ENCODE measurements around the gene FABP3. TPM values are rescaled to one million over a fixed set of nuclear protein-coding genes. Genes with fewer than 3 reads are reported as not detected.

FABP3 gene
- polyA plus RNA-seq, 1 donor from 2014 or later: 7.1 TPM

DNA sequence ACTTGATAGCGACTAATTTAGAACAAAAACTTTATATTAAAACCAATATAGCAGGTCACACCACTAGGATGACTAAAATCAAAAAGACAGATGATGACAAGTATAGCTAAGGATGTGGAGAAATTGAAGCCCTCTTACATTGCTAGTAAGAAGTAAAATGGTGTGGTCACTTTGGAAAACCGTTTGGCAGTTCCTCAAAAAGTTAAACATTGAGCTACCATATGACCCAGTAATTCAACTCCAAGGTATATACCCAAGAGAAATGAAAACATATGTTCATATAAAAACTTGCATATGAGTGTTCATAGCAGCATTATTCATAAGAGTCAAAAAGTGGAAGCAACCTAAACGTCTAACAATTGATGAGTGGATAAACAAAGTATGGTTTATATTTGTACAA lies 27.1 kb upstream of the FABP3 start:
- Histone ChIP-seq H3K4me3 (ENCODE audit: low read length) (no peak overlapping the region), H3K36me3 (ENCODE audit: insufficient read depth, low read length) (no peaks in the 10 kb centered on the region), H3K4me2 (ENCODE audit: low read length) (no peak overlapping the region)

DNA sequence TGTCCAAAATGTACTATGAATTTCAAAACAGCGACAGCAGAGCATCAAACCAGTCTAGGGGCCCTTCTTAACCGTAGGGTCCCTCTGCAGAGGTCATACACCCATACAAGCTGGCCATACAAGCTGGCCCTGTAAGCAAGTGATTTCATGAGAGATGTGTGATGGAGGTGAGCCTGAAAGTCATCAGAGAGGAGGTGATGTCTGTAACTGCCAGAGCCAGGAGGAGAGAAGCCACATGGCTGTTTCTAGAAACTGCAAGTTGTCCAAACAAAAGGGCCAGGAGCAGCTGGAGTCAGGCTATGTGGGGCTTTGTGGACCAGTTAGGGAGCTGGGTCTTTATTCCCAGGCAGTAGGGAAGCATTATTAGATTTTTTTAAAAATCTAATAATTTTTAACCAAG lies 25.4 kb upstream of the FABP3 start:
- H3K9me2 ChIP-seq (ENCODE audit: insufficient read depth, low read length): no peaks in the 10 kb centered on the region
- no peak overlapping the region for H3K4me2 ChIP-seq (ENCODE audit: low read length)
- no peaks in the 10 kb centered on the region for H4K20me1 ChIP-seq (ENCODE audit: insufficient read depth)
- H3K4me3 ChIP-seq (ENCODE audit: low read length): no peak overlapping the region
- no peak overlapping the region for H3K9ac ChIP-seq (ENCODE audit: low read length)
- H3K79me2 ChIP-seq (replicated peaks; ENCODE audit: insufficient read depth, low read length): no peaks in the 10 kb centered on the region
- no peak for TF ChIP-seq POLR2AphosphoS5 (IDR thresholded peaks at IDR 0.05)
- TF ChIP-seq, protein P1, sequence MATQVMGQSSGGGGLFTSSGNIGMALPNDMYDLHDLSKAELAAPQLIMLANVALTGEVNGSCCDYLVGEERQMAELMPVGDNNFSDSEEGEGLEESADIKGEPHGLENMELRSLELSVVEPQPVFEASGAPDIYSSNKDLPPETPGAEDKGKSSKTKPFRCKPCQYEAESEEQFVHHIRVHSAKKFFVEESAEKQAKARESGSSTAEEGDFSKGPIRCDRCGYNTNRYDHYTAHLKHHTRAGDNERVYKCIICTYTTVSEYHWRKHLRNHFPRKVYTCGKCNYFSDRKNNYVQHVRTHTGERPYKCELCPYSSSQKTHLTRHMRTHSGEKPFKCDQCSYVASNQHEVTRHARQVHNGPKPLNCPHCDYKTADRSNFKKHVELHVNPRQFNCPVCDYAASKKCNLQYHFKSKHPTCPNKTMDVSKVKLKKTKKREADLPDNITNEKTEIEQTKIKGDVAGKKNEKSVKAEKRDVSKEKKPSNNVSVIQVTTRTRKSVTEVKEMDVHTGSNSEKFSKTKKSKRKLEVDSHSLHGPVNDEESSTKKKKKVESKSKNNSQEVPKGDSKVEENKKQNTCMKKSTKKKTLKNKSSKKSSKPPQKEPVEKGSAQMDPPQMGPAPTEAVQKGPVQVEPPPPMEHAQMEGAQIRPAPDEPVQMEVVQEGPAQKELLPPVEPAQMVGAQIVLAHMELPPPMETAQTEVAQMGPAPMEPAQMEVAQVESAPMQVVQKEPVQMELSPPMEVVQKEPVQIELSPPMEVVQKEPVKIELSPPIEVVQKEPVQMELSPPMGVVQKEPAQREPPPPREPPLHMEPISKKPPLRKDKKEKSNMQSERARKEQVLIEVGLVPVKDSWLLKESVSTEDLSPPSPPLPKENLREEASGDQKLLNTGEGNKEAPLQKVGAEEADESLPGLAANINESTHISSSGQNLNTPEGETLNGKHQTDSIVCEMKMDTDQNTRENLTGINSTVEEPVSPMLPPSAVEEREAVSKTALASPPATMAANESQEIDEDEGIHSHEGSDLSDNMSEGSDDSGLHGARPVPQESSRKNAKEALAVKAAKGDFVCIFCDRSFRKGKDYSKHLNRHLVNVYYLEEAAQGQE (IDR thresholded peaks at IDR 0.05; ENCODE audit: borderline replicate concordance): no peak
- no peak for TF ChIP-seq RAD21 (conservative IDR thresholded peaks at IDR 0.05)
- TF ChIP-seq EP300 (conservative IDR thresholded peaks at IDR 0.05; ENCODE audit: poor library complexity, severe bottlenecking): no peak
- TF ChIP-seq SMC3 (conservative IDR thresholded peaks at IDR 0.05; ENCODE audit: poor library complexity): no peak
- no peak for TF ChIP-seq EZH2 (IDR thresholded peaks at IDR 0.05; ENCODE audit: borderline replicate concordance, insufficient read depth, low read length, poor library complexity, severe bottlenecking)
- TF ChIP-seq, protein P2, sequence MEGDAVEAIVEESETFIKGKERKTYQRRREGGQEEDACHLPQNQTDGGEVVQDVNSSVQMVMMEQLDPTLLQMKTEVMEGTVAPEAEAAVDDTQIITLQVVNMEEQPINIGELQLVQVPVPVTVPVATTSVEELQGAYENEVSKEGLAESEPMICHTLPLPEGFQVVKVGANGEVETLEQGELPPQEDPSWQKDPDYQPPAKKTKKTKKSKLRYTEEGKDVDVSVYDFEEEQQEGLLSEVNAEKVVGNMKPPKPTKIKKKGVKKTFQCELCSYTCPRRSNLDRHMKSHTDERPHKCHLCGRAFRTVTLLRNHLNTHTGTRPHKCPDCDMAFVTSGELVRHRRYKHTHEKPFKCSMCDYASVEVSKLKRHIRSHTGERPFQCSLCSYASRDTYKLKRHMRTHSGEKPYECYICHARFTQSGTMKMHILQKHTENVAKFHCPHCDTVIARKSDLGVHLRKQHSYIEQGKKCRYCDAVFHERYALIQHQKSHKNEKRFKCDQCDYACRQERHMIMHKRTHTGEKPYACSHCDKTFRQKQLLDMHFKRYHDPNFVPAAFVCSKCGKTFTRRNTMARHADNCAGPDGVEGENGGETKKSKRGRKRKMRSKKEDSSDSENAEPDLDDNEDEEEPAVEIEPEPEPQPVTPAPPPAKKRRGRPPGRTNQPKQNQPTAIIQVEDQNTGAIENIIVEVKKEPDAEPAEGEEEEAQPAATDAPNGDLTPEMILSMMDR (IDR thresholded peaks at IDR 0.05; ENCODE audit: poor library complexity, severe bottlenecking): no peak
- TF ChIP-seq TAF1 (IDR thresholded peaks at IDR 0.05; ENCODE audit: low read depth): no peak
- TF ChIP-seq MXI1 (conservative IDR thresholded peaks at IDR 0.05; ENCODE audit: poor library complexity, severe bottlenecking): no peak
- no peaks in the 10 kb centered on the region for H3K9me3 ChIP-seq (ENCODE audit: low read length)
- no peaks in the 10 kb centered on the region for H3K36me3 ChIP-seq (ENCODE audit: insufficient read depth, low read length)
- H2AFZ ChIP-seq (ENCODE audit: low read depth, low read length): no peak overlapping the region
- no peaks in the 10 kb centered on the region for H3F3A ChIP-seq (ENCODE audit: insufficient read depth, low read length, poor library complexity, severe bottlenecking)
- no peaks in the 10 kb centered on the region for H3K27me3 ChIP-seq (ENCODE audit: insufficient read depth, low read depth, low read length)
- H3K27ac ChIP-seq (ENCODE audit: low read length): no peak overlapping the region

More for the DNA sequence above, 27.1 kb upstream of the FABP3 start:
- Histone ChIP-seq H2AFZ (ENCODE audit: low read depth, low read length) (no peak overlapping the region), H3K9me2 (ENCODE audit: insufficient read depth, low read length) (no peaks in the 10 kb centered on the region), H3K27ac (ENCODE audit: low read length) (no peak overlapping the region), H3K9ac (ENCODE audit: low read length) (no peak overlapping the region), H4K20me1 (ENCODE audit: insufficient read depth) (no peaks in the 10 kb centered on the region), H3K27me3 (ENCODE audit: insufficient read depth, low read depth, low read length) (no peaks in the 10 kb centered on the region), H3K79me2 (replicated peaks; ENCODE audit: insufficient read depth, low read length) (no peaks in the 10 kb centered on the region), H3F3A (ENCODE audit: insufficient read depth, low read length, poor library complexity, severe bottlenecking) (no peaks in the 10 kb centered on the region), H3K9me3 (ENCODE audit: low read length) (no peaks in the 10 kb centered on the region)
- TF ChIP-seq EZH2 (IDR thresholded peaks at IDR 0.05; ENCODE audit: borderline replicate concordance, insufficient read depth, low read length, poor library complexity, severe bottlenecking) (no peak), MXI1 (conservative IDR thresholded peaks at IDR 0.05; ENCODE audit: poor library complexity, severe bottlenecking) (no peak), EP300 (conservative IDR thresholded peaks at IDR 0.05; ENCODE audit: poor library complexity, severe bottlenecking) (no peak), SMC3 (conservative IDR thresholded peaks at IDR 0.05; ENCODE audit: poor library complexity) (no peak), POLR2AphosphoS5 (IDR thresholded peaks at IDR 0.05) (no peak), TAF1 (IDR thresholded peaks at IDR 0.05; ENCODE audit: low read depth) (no peak), RAD21 (conservative IDR thresholded peaks at IDR 0.05) (no peak)
- TF ChIP-seq, protein P1 (IDR thresholded peaks at IDR 0.05; ENCODE audit: borderline replicate concordance): no peak
- TF ChIP-seq, protein P2 (IDR thresholded peaks at IDR 0.05; ENCODE audit: poor library complexity, severe bottlenecking): no peak
